Duodenal mucosa (tissue), 2 donors: Measurements from ENCODE around the gene CRIP2.

Experiments used
- H3K27ac ChIP-seq: one replicate; pipeline ENCODE4 v1.7.0; 2013; ENCODE audit warnings: low read depth, low read length
- H3K27me3 ChIP-seq, 2 donors: one replicate each; pipeline ENCODE4 v1.7.0; 2013; ENCODE audit warnings: low read length in 2 of 2, control low read depth in 1 of 2; ENCODE audit not compliant: insufficient read depth in 2 of 2, control insufficient read depth in 1 of 2
- H3K36me3 ChIP-seq, 2 donors: one replicate each; pipeline ENCODE4 v1.7.0; 2013; ENCODE audit warnings: low read length in 2 of 2, control low read depth in 1 of 2; ENCODE audit not compliant: insufficient read depth in 2 of 2, control insufficient read depth in 1 of 2
- H3K4me1 ChIP-seq, 2 donors: one replicate each; pipeline ENCODE4 v1.7.0; 2013; ENCODE audit warnings: low read length in 2 of 2, control low read depth in 1 of 2; ENCODE audit not compliant: insufficient read depth in 2 of 2, control insufficient read depth in 1 of 2
- H3K4me3 ChIP-seq, 2 donors: one replicate each; pipeline ENCODE4 v1.7.0; 2013; ENCODE audit warnings: low read length in 2 of 2, low read depth in 1 of 2
- H3K9ac ChIP-seq, 2 donors: one replicate each; pipeline ENCODE4 v1.7.0; 2013; ENCODE audit warnings: low read length in 2 of 2, low read depth in 1 of 2
- H3K9me3 ChIP-seq, 2 donors: one replicate each; pipeline ENCODE4 v1.7.0; 2013; ENCODE audit warnings: low read length in 2 of 2, control low read depth in 1 of 2; ENCODE audit not compliant: control insufficient read depth in 1 of 2

The CRIP2 gene

DNA sequence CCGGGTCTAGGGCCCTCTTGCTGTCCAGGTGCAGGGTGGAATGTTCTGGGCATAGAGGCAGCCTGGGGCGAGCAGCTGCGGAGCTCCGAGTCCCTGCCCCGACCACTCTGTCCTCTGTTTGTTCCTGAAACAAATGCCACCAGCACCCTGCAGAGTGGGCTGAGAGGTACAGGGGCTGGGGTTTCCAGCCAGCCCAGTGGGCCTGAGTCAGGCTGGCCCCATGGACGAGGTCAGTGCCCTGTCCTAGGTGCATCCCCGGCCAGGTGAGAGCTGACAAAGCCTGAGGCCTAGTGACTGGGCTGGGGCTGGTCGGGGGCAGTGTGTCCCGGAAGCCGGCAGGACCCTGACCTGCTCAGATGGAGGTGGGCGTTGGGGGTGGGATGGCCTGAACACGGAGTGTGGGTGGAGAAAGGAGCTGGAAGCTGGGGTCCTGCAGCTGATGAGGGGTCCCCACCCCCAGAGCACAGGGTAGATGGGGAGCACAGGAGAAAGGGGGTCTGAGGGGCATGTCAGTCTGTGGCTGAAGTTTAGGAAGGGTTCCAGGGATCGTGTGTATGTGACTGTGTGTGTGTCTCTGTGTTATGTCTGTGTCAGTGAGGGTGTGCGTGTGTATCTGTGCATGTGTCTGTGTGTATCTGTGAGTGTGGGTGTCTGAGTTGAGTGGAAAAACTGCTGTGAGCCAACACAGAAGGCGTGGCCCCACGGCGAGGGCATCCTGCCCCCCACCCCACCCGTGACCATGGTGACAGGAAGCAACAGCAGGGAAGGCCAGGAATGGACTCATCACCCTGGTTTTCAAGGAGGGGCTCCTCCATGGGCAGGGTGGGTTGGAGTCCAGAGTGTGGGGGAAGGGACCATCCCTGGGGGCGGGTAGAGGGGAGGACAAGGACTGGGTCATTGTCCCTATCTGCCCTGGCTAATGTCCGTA, 9.7 kb downstream of the CRIP2 start:
- Histone ChIP-seq H3K36me3 (no peaks in the 10 kb centered on the region), H3K4me1 (peaks cover 56 to 84% of the 10 kb centered on the region in 2 donors), H3K27ac (peak overlapping the region; percentile 14), H3K9ac (no peak overlapping the region), H3K4me3 (no peak overlapping the region), H3K9me3 (no peaks in the 10 kb centered on the region), H3K27me3 (peaks cover 10 to 16% of the 10 kb centered on the region in 2 donors)

DNA sequence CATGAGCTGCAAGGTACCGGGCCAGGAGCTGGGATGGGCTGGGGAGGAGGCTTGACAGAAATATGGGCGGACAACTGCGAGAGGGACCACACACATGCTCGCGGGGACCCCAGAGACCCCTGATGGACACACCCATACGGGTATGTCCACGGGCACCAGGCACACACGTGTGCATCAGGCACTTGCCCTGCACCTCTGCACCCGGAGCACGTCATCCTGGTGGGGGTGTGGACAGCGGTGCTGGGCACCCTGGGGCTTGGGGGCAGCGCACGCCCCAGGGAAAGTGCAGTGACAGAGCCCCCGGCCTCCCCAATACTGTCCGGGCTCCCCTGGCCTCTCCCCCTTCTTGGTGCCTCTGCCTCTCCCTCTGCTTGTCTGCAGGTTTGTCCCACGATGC, 10.4 kb downstream of the CRIP2 start:
- H3K27ac ChIP-seq = peak overlapping the region; percentile 14
- H3K4me1 ChIP-seq = peaks cover 59 to 84% of the 10 kb centered on the region in 2 donors
- H3K9ac ChIP-seq = no peak overlapping the region
- H3K9me3 ChIP-seq = no peaks in the 10 kb centered on the region
- no peak overlapping the region for H3K4me3 ChIP-seq
- H3K36me3 ChIP-seq = no peaks in the 10 kb centered on the region
- H3K27me3 ChIP-seq = peaks cover 3 to 9% of the 10 kb centered on the region in 2 donors

DNA sequence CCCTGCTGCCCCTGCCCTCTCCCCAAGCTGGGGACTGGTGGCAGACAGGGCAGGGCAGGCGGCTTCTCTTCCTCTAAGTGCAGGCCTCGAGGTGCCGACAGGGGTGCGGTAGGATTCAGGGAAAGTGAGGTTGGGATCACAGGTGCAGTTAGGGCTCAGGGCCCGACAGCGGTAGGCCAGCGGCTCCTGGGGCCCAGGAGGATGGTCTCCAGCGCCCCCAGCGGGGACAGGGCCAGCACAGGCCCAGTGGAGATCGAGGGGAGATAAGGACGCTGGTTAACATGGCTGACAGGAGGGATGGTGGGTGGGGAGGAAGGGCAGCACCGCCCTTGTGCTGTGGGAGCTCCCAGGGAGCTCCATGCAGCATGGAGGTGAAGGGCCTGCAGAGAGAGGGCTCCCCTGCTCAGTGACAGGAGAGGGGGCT, 11.1 kb downstream of the CRIP2 start:
- Histone ChIP-seq H3K4me1 (peaks cover 56 to 79% of the 10 kb centered on the region in 2 donors), H3K27ac (no peak overlapping the region), H3K9me3 (no peaks in the 10 kb centered on the region), H3K27me3 (peaks cover 0 to 6% of the 10 kb centered on the region in 2 donors), H3K36me3 (no peaks in the 10 kb centered on the region), H3K9ac (peak overlapping the region in 1 of 2 donors; percentile 20), H3K4me3 (peak overlapping the region; percentile 29 to 32)

DNA sequence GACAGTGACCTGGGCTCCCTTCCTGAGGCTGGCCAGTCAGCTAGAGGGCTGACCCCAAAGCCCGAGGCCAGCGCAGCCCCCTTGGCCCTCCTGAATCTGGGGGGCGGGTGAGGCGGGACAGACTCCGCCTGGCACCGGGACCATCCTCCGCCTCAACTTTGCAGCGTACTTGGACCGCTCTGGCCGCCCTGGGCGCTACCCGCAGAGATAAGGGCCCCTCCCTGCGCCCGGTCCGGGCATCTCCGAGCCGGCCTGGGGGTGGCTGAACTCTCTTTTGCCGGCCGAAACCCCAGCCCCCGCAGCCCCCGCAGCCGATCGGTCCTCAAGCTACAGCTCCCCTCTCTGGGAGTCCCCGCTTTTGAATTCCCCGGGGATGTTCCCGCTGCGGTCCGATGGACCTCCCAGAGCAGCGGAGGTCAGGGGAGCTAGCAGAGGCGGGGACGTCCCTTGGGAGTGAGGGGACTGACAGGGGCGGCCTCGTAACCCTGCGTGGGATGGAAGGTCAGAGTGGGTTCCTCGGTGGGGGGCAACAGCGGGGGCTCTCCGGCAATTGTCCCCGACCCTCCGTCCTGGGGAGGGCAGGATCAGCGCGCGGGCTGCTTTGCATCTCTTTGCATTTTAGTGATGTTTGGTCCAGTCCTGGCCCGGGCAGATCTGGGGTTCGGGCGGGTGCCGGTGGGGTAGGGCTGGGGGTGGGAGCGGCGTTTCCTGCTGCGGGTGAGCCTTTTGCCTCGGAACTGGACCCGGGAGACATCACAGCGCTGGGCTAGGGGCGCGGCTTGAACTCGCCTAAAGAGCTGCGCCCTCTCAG, 11.7 kb downstream of the CRIP2 start, which contains the start of gene CRIP1:
CRIP1 (plus strand) TSS at position 724 of the 811 bp plus-strand sequence. CDS start 374 bp downstream, outside the sequence.
- Histone ChIP-seq H3K27me3 (peaks cover 0 to 6% of the 10 kb centered on the region in 2 donors), H3K4me1 (peaks cover 50 to 73% of the 10 kb centered on the region in 2 donors)

DNA sequence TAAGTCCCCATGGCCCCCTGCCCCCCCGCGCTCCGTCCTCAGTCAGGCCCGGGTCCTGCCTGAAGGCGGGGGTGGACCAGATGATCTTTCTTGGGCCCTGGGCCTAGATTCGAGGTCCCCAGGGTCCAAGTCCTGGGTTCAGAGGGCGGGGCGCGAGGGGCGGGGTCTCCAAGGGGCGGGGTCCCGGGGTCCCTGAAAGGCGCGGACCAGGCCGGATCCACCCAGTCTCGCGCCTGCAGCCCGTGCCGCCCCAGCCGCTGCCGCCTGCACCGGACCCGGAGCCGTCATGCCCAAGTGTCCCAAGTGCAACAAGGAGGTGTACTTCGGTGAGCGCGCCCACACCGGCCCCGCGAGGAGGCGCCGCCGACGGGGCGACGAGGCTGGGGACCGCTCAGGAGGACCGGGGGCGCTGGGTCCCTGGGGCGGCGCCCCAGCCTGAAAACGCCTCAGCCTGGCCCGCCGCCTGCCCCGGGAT, 12.4 kb downstream of the CRIP2 start:
- H3K9me3 ChIP-seq = no peaks in the 10 kb centered on the region
- H3K9ac ChIP-seq = peak overlapping the region; percentile 71 to 81
- H3K27me3 ChIP-seq = peaks cover 0 to 6% of the 10 kb centered on the region in 2 donors
- peaks cover 49 to 76% of the 10 kb centered on the region in 2 donors for H3K4me1 ChIP-seq
- peak overlapping the region; percentile 65 to 78 for H3K4me3 ChIP-seq
- no peaks in the 10 kb centered on the region for H3K36me3 ChIP-seq
- H3K27ac ChIP-seq = peak overlapping the region; percentile 75

More for the DNA sequence above, 11.7 kb downstream of the CRIP2 start, which contains the start of gene CRIP1:
- Histone ChIP-seq H3K36me3 (no peaks in the 10 kb centered on the region), H3K9ac (peak within 1 kb of the TSS; percentile 71 to 81), H3K9me3 (no peaks in the 10 kb centered on the region), H3K27ac (peak within 1 kb of the TSS; percentile 75), H3K4me3 (peak within 1 kb of the TSS; percentile 65 to 78)

DNA sequence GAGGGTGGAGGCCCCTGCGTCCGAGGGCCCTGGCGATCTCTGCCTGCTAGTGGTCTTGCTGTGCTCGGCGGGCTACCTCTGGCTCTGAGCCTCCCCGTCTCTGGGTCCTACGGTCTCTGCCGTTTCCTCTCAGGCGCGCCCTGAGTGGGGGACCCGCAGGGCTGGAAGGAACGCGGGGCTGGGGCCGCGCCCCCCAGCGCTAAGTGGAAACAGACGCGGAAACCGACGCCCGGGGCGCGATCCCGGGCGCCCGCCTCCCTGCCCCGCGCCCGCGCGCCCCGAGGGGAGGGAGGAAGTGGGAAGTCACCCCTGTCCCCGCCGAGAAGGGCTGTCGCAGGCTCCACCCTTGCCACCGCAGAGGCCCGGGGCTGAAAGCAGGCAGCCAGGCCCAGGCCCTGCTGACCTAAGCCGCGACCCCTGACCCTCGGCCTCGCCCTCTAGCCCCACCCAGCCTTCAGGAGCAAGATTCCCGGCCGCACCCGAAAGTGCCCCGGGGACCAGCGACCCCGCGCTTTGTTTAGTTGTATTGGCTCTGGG, 12.9 kb downstream of the CRIP2 start:
- peaks cover 44 to 71% of the 10 kb centered on the region in 2 donors for H3K4me1 ChIP-seq
- peaks cover 0 to 1% of the 10 kb centered on the region in 2 donors for H3K36me3 ChIP-seq
- peak overlapping the region; percentile 71 to 81 for H3K9ac ChIP-seq
- peaks cover 0 to 6% of the 10 kb centered on the region in 2 donors for H3K27me3 ChIP-seq
- peak overlapping the region; percentile 65 to 78 for H3K4me3 ChIP-seq
- H3K27ac ChIP-seq = peak overlapping the region; percentile 75
- no peaks in the 10 kb centered on the region for H3K9me3 ChIP-seq

DNA sequence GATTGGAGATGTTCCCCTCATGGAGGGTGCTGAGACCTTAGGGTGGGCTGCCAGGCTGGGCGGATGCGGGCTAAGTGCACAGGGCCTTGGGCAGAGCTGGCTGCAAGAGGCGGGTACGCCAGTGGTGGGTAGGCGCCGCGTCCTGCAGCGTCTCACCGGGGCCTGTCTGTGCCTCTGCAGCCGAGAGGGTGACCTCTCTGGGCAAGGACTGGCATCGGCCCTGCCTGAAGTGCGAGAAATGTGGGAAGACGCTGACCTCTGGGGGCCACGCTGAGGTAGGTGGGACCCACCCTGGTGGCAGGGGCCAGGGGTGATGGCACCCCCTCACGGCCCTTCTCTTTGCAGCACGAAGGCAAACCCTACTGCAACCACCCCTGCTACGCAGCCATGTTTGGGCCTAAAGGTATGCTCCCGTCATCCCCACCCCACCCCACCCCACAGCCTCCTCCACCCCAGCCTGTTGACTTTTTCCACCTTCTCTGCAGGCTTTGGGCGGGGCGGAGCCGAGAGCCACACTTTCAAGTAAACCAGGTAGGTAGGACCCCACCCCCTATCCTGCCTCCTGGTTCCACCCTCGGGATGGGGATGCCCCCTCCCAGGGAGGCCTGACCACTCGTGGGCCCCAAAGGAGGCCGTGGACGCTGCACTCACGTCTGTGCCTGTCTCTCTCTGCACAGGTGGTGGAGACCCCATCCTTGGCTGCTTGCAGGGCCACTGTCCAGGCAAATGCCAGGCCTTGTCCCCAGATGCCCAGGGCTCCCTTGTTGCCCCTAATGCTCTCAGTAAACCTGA, 13.6 kb downstream of the CRIP2 start:
- Histone ChIP-seq H3K4me1 (peaks cover 37 to 64% of the 10 kb centered on the region in 2 donors), H3K9me3 (no peaks in the 10 kb centered on the region), H3K36me3 (peaks cover 0 to 3% of the 10 kb centered on the region in 2 donors), H3K27me3 (peaks cover 0 to 6% of the 10 kb centered on the region in 2 donors), H3K4me3 (peak overlapping the region; percentile 65 to 78), H3K27ac (peak overlapping the region; percentile 50), H3K9ac (peak overlapping the region; percentile 71 to 81)

DNA sequence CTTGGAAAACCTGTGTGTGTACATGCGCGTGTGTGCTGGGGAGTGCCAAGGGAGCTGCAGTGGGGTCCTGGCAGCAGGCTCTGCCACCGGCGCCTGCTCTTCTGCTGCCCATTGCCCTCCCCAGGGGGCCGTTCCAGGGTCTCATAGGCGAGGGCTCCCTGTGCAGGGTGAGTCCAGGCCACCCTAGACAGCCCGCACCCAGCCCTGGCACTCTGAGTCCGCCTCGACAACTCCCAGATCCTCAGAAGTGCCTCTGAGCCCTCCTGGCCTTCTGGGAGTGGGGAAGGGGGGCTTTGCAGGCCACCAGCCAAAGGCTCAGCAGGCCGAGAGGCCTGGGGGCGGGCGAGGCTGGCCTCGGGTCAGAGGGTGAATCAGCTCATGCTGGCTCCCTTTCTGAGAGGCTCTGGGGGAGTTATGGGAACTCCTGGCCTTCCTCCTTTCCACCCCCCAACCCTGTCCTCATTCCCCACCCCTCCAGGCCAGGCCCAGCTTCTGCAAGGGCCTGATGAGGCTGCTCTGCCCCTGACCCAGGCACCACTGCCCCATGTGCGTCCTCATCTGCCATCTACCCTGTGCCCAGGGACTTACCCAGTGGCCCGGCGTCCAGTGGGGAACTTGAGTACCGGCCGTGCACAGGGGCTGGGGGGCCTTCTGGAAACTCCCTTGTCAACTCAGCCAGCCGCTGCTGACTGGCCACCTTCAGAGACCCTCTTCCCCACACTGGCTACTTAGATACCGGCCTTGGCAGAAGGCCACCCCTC, 14.3 kb downstream of the CRIP2 start:
- Histone ChIP-seq H3K27ac (peak overlapping the region; percentile 90), H3K9ac (peak overlapping the region; percentile 68 to 69), H3K27me3 (peaks cover 0 to 6% of the 10 kb centered on the region in 2 donors)

More for the DNA sequence above, 14.3 kb downstream of the CRIP2 start:
- peak overlapping the region; percentile 65 to 72 for H3K4me3 ChIP-seq
- peaks cover 30 to 56% of the 10 kb centered on the region in 2 donors for H3K4me1 ChIP-seq
- peaks cover 0 to 3% of the 10 kb centered on the region in 2 donors for H3K36me3 ChIP-seq
- no peaks in the 10 kb centered on the region for H3K9me3 ChIP-seq
